Uterus (tissue), 4 donors: ENCODE results near the gene MIP. TPM values are rescaled to one million over a fixed set of nuclear protein-coding genes. Genes with fewer than 3 reads are reported as not detected.
"Not testable (repeated sequence)": the region's sequence is repeated elsewhere in the genome, so short reads cannot be mapped to it uniquely, and the experiment has no call there.

Experiments
- DNase-seq, 2 donors: peaks; one replicate each; pipeline ENCODE4 v3.0.0-alpha.2; 2019 to 2020
- H3K27ac ChIP-seq, 2 donors: fragments of 200-600 bp; sonication (generic); 1 replicate in 1 of 2; 2 replicates in 1 of 2; pipeline ENCODE4 v1.5.1; 2016 to 2018
- H3K27me3 ChIP-seq, 2 donors: fragments of 200-600 bp; sonication (generic); one replicate each; pipeline ENCODE4 v1.5.1; 2018 to 2019; ENCODE audit warnings: control low read depth in 1 of 2
- H3K36me3 ChIP-seq, 2 donors: fragments of 200-600 bp; sonication (generic); one replicate each; pipeline ENCODE4 v1.5.1; 2019; ENCODE audit warnings: control low read depth in 1 of 2
- H3K4me1 ChIP-seq, 2 donors: fragments of 200-600 bp; sonication (generic); one replicate each; pipeline ENCODE4 v1.5.1; 2018 to 2019; ENCODE audit warnings: control low read depth in 1 of 2
- H3K4me3 ChIP-seq, 2 donors: fragments of 200-600 bp; sonication (generic); 1 replicate in 1 of 2; 2 replicates in 1 of 2; pipeline ENCODE4 v1.5.1; 2018 to 2019; ENCODE audit warnings: mild to moderate bottlenecking in 1 of 2
- H3K9me3 ChIP-seq, 2 donors: fragments of 200-600 bp; sonication (generic); one replicate each; pipeline ENCODE4 v1.5.1; 2019; ENCODE audit warnings: control low read depth in 1 of 2
- CTCF ChIP-seq, 4 experiments: fragments of 200-600 bp in 2 of 4; fragments of 450-650 bp in 2 of 4; sonication (generic) in 2 of 4; IDR thresholded peaks; one replicate each; pipeline ENCODE4 v1.5.1; 2016 to 2019; ENCODE audit warnings: antibody characterized with exemption in 4 of 4, mild to moderate bottlenecking in 2 of 4, moderate library complexity in 1 of 4
- POLR2A ChIP-seq, 2 donors: fragments of 450-650 bp; IDR thresholded peaks; one replicate each; pipeline ENCODE4 v1.6.1; 2016; ENCODE audit warnings: antibody characterized with exemption in 2 of 2, mild to moderate bottlenecking in 1 of 2, moderate library complexity in 1 of 2
- intact Hi-C: fragments of 100-400 bp; cut with DNase I; formaldehyde crosslinking; loops from one replicate; pipeline ENCODE4 v1.15.1; 2023; ENCODE audit warnings: low total_unique reads
- total RNA-seq, 4 donors: library from RNA; depleted of rRNA in 3 of 4; stranded (reverse); fragments of >200 nt in 3 of 4; gene quantifications; one replicate each; pipeline versions ENCODE4 v1.1.0 to v1.2.4, GENCODE V29; 2014 to 2023
- donor health status: DM: yes; HTN: yes; CAD: no.

The MIP gene
- total RNA-seq, 4 donors from 2014 or later: not detected

DNA sequence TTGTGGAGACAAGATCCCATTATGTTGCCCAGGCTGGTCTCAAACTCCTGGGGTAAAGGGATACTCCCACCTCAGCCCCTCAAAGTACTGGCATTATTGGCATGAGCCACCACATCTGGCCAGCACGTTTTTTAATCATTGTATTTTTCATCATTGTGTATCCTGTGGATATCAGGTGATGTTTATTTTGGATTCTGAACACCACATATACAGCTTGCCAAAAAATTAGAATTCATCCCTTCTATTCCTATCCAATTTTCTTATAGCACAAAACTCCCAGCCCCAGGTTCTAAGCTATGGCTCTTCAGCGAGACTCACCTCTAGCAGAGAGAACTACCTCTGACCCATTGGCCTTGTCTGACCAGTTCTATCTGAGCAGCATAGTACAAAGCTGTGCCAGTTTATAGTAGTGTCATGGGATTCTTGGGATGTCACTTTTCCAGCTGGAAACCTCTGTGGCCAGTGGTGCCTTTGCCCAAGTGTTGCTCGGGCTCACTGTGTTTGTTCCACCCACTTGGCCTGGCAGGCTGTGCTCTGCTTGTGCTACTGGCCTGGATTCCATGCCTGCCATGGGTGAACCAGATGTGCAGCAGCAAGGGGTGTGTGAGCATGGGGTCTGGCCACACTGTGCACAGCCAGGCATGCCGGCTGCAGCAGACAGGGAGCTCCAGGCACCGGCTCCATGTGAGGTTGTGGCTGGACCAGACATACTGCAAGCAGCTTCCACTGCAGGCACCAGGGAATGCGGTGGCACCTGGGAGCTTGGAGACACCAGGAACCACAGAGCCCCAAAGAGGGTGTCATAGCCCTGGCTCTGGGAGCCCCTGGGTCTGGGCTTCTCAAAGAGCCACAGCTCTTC lies 42.4 kb downstream of the MIP start:
- TF ChIP-seq CTCF (IDR thresholded peaks at IDR 0.05) (no peak), POLR2A (IDR thresholded peaks at IDR 0.05) (no peak)
- H3K27ac ChIP-seq: no peak overlapping the region
- H3K4me1 ChIP-seq: no peaks in the 10 kb centered on the region
- no peak overlapping the region for H3K4me3 ChIP-seq
- no peak for DNase-seq
- intact Hi-C loops: no loop called here
- H3K36me3 ChIP-seq: no peaks in the 10 kb centered on the region
- no peaks in the 10 kb centered on the region for H3K27me3 ChIP-seq
- H3K9me3 ChIP-seq: no peaks in the 10 kb centered on the region

DNA sequence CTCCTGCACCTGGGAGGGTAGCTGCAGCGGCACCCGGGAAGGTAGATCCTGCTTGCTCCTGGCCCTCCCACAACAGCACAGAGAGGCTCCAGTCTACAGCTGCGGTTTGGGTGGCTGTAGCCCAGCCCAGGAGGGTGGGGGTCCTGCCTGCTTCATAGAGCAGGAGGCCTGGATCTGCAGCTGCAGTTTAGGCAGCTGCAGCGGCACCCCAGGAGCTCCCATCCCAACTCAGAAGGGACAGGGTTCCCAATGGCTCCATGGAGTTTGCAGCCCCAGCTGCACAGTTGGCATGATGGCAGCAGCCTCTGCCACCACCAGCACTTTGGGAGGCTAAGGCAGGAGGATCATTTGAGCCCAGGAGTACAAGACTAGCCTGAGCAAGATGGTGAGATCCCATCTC lies 43.7 kb downstream of the MIP start:
- no peak for DNase-seq
- intact Hi-C loops: no loop called here
- Histone ChIP-seq H3K4me3 (no peak overlapping the region), H3K4me1 (no peaks in the 10 kb centered on the region), H3K27me3 (no peaks in the 10 kb centered on the region), H3K36me3 (no peaks in the 10 kb centered on the region), H3K27ac (no peak overlapping the region), H3K9me3 (no peaks in the 10 kb centered on the region)
- no peak for TF ChIP-seq POLR2A (IDR thresholded peaks at IDR 0.05)
- TF ChIP-seq CTCF (IDR thresholded peaks at IDR 0.05): no peak

DNA sequence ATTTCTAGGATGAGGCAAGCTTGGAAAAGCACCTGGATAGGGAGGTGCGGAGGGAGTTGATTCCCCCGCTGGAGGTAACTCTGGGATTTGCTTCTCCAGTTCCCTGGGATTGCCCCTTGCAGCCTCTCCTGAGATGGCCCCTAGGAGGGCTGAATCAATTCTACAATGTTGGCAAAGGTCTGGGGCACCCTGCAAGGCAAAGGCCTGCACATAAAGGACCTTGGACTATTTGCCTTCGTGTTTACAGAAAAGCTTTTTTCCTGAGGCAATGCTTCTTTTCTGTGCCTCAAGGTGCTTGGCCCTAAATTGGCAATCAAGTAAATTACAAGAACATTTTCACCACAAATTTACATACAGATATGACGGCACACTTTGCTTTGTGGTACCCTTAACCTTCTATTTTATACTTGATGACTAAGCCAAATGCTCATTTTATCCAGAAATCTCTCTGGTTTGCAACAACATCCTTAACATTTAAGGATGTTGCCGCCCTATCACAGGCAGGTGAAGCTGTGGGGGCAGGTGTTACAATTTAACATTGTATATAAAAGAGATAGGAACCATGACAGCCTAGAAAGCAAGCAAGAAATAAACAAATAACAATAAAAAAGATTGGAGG lies 45.5 kb downstream of the MIP start:
- no peaks in the 10 kb centered on the region for H3K36me3 ChIP-seq
- no peak for DNase-seq
- H3K4me3 ChIP-seq: no peak overlapping the region
- H3K9me3 ChIP-seq: no peaks in the 10 kb centered on the region
- H3K4me1 ChIP-seq: no peaks in the 10 kb centered on the region
- no peak overlapping the region for H3K27ac ChIP-seq
- intact Hi-C loops: no loop called here
- TF ChIP-seq CTCF (IDR thresholded peaks at IDR 0.05): no peak
- TF ChIP-seq POLR2A (IDR thresholded peaks at IDR 0.05): no peak
- no peaks in the 10 kb centered on the region for H3K27me3 ChIP-seq

DNA sequence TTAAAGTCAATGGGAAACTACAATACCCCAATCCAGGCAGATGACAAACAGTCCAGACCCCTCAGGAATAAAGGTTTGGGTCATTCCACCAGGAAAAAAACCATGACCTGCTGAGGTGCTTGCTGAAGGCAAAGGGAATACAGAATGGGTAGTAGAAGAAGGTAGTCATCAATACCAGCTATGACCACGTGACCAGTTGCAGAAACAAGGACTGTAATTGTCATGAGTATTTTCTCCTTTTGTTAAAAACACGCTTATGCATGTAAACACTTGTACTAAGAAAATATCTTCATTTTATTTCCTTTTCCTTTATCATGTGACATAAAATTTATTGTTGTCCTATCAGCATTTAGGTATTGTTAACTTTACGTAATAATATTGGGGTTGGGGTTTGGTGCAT lies 50.2 kb downstream of the MIP start:
- H3K4me3 ChIP-seq, DNase-seq, H3K4me1 ChIP-seq, H3K27me3 ChIP-seq, H3K9me3 ChIP-seq, H3K27ac ChIP-seq, H3K36me3 ChIP-seq, intact Hi-C loops: not testable (repeated sequence)

DNA sequence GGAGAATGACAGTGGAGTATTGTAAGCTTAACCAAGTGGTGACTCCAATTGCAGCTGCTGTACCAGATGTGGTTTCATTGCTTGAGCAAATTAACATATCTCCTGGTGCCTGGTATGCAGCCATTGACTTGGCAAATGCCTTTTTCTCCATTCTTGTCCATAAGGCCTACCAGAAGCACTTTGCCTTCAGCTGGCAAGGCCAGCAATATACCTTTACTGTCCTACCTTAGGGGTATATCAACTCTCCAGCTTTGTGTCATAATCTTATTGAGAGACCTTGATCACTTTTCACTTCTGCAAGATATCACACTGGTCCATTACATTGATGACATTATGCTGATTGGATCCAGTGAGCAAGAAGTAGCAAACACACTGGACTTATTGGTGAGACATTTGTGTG lies 52.8 kb downstream of the MIP start:
- H3K27ac ChIP-seq, H3K4me1 ChIP-seq, intact Hi-C loops, H3K4me3 ChIP-seq, DNase-seq, H3K36me3 ChIP-seq, H3K27me3 ChIP-seq, H3K9me3 ChIP-seq: not testable (repeated sequence)

DNA sequence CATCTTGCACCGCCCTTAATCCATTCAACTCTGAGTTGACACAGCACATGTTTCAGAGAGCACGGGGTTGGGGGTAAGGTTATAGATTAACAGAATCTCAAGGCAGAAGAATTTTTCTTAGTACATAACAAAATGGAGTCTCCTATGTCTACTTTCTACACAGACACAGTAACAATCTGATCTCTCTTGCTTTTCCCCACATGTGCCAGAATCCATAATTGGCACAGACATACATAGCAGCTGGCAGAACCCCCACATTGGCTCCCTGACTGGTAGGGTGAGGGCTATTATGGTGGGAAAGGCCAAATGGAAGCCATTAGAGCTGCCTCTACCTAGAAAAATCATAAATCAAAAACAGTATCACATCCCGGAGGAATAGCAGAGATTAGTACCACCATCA lies 53.3 kb downstream of the MIP start:
- H3K4me1 ChIP-seq, H3K27me3 ChIP-seq, intact Hi-C loops, H3K9me3 ChIP-seq, H3K27ac ChIP-seq, H3K4me3 ChIP-seq, DNase-seq, H3K36me3 ChIP-seq: not testable (repeated sequence)

Other genes starting within 250 kb of the MIP start
- 10 to 100 TPM; 40.3 to 84.8 (median 58.0) TPM for gene RNF41, start 232.7 kb downstream of the MIP start, total RNA-seq
- gene NABP2, start 230.3 kb downstream of the MIP start, total RNA-seq: 10 to 100 TPM in 2 of 4 donors, 1 to 10 TPM in 2; 5.0 to 28.4 (median 12.2) TPM
- 1 to 10 TPM in 1 of 4 donors, under 1 TPM in 2, not detected in 1; 0.29 to 1.8 (median 0.52) TPM for gene SLC39A5, start 224.6 kb downstream of the MIP start, total RNA-seq
- 10 to 100 TPM in 2 of 4 donors, 1 to 10 TPM in 1, under 1 TPM in 1; 0.88 to 35.4 (median 15.5) TPM for gene ANKRD52, start 196.3 kb downstream of the MIP start, total RNA-seq
- 10 to 100 TPM in 3 of 4 donors, 1 to 10 TPM in 1; 2.1 to 28.9 (median 15.2) TPM for gene COQ10A, start 187.7 kb downstream of the MIP start, total RNA-seq
- gene CS, start 154.3 kb downstream of the MIP start, total RNA-seq: 100 to 1,000 TPM in 1 of 4 donors, 10 to 100 TPM in 3; 40.0 to 157 (median 72.8) TPM
- 10 to 100 TPM; 33.5 to 83.5 (median 67.3) TPM for gene CNPY2, start 138.7 kb downstream of the MIP start, total RNA-seq
- gene PAN2, start 120.7 kb downstream of the MIP start, total RNA-seq: 100 to 1,000 TPM in 1 of 4 donors, 10 to 100 TPM in 3; 33.2 to 104 (median 50.6) TPM
- gene IL23A, start 115.8 kb downstream of the MIP start, total RNA-seq: under 1 TPM in 1 of 4 donors, not detected in 3; 0.97 TPM
- gene STAT2, start 94.5 kb downstream of the MIP start, total RNA-seq: 100 to 1,000 TPM in 2 of 4 donors, 10 to 100 TPM in 2; 63.2 to 173 (median 122) TPM
- not detected for gene APOF, start 91.8 kb downstream of the MIP start, total RNA-seq
- gene TIMELESS, start 5.2 kb downstream of the MIP start, total RNA-seq: 10 to 100 TPM in 1 of 4 donors, 1 to 10 TPM in 3; 2.1 to 19.4 (median 5.6) TPM
- 1 to 10 TPM; 2.4 to 4.4 (median 3.0) TPM for gene SPRYD4, start 13.9 kb upstream of the MIP start, total RNA-seq
- 1 to 10 TPM in 2 of 4 donors, under 1 TPM in 1, not detected in 1; 0.29 to 5.9 (median 1.1) TPM for gene GLS2, start 33.5 kb upstream of the MIP start, total RNA-seq
- gene RBMS2, start 67.2 kb upstream of the MIP start, total RNA-seq: 100 to 1,000 TPM in 1 of 4 donors, 10 to 100 TPM in 3; 28.6 to 107 (median 33.0) TPM
- 100 to 1,000 TPM in 1 of 4 donors, 10 to 100 TPM in 3; 25.1 to 136 (median 28.9) TPM for gene BAZ2A, start 175.7 kb upstream of the MIP start, total RNA-seq
- gene ATP5F1B, start 191.3 kb upstream of the MIP start, total RNA-seq: 100 to 1,000 TPM; 166 to 279 (median 244) TPM
- gene PTGES3, start 233.6 kb upstream of the MIP start, total RNA-seq: 100 to 1,000 TPM in 3 of 4 donors, 10 to 100 TPM in 1; 80.7 to 236 (median 141) TPM